Fibroblast of the aortic adventitia (primary cell): ENCODE data around the gene SF3B3. TPM values are rescaled to one million over a fixed set of nuclear protein-coding genes. Genes with fewer than 3 reads are reported as not detected.
A peak's percentile ranks its signal among the peaks of the same experiment; 100 is the strongest.

Source experiments
- DNase-seq: peaks from one replicate; pipeline ENCODE4 v3.0.0-alpha.2; 2010; ENCODE audit warnings: low read depth
- H3K4me3 ChIP-seq: 2 replicates; pipeline ENCODE4 v1.5.1; 2011; ENCODE audit warnings: low read depth, mild to moderate bottlenecking, control low read depth, low read length, moderate library complexity
- CTCF ChIP-seq: IDR thresholded peaks from 2 replicates; pipeline ENCODE4 v1.5.1; 2011; ENCODE audit warnings: mild to moderate bottlenecking, low read length, control low read depth, inconsistent platforms; ENCODE audit not compliant: insufficient read depth
- total RNA-seq: library from RNA; depleted of rRNA; stranded (reverse); fragments of >200 nt; gene quantifications from 2 replicates; pipeline ENCODE4 v1.2.3, GENCODE V29; 2012; ENCODE audit warnings: low replicate concordance

Gene SF3B3
- total RNA-seq, 1 donor, result 184 TPM

DNA sequence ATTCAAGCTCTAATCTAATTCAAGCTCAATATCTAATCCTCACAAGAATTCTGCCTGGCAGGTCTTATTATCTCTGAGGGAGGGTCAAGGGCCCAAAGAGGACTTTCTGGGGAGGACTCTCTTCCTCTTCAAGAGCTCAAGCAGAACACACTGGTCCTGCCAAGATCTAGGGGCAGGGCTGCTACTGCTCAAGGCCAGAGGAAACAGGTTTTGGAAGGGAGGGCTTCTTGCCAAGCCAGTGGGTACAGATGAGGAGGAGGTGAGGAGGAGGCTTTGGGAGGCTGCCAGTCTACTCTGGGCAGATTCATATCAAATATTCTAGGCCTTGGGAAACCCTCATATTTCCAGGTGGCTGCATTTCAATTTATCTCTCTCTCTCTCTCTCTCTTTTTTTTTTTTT, 71.0 kb downstream of the SF3B3 start:
- DNase-seq, result peak; percentile 61
- no peak overlapping the region for H3K4me3 ChIP-seq
- no peak for TF ChIP-seq CTCF

GRCh38 chr16:70597135-70597835, 73.7 kb downstream of the SF3B3 start:
- no peak for DNase-seq
- no peak overlapping the region for H3K4me3 ChIP-seq
- TF ChIP-seq CTCF, result no peak

DNA sequence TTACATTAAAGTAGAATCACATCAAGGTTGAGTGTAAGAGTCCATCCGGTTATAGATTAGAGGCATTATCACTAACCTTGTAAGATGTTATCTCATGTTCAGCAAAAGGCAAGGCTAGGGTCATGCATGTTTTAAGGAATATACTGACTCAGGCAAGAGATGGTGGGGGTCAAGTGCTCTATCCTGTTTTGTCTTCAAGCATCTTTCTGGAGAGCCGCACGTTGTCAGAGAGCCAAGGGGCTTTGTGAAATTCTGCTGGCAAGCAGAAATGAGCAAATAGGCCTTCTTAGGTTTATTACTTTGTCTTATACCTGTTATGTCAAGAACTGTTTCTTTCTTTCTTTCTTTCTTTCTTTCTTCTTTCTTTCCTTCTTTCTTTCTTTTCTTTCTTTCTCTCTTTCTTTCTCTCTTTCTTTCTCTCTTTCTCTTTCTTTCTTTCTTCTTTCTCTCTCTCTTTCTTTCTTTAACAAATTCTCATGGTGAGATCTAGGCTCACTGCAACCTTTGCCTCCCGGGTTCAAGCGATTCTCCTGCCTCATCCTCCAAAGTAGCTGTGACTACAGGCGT, 75.4 kb downstream of the SF3B3 start:
- DNase-seq, result no peak
- no peak for TF ChIP-seq CTCF
- H3K4me3 ChIP-seq, result no peak overlapping the region

DNA sequence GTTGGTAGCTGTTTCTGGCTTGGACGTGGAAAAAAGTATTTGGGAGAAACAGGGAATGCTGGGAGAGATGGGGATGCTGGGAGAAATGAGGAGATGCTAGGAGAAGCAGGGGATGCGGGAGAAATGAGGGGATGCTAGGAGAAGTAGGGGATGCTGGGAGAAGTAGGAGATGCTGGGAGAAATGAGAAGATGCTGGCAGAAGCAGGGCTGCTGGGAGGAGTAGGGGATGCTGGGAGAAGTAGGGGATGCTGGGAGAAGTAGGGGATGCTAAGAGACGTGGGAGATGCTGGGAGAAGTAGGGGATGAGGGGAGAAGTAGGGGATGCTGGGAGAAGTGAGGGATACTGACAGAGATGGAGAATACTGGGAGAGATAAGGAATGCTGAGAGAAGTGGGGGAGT, 77.1 kb downstream of the SF3B3 start:
- no peak overlapping the region for H3K4me3 ChIP-seq
- no peak for DNase-seq
- TF ChIP-seq CTCF, result no peak

DNA sequence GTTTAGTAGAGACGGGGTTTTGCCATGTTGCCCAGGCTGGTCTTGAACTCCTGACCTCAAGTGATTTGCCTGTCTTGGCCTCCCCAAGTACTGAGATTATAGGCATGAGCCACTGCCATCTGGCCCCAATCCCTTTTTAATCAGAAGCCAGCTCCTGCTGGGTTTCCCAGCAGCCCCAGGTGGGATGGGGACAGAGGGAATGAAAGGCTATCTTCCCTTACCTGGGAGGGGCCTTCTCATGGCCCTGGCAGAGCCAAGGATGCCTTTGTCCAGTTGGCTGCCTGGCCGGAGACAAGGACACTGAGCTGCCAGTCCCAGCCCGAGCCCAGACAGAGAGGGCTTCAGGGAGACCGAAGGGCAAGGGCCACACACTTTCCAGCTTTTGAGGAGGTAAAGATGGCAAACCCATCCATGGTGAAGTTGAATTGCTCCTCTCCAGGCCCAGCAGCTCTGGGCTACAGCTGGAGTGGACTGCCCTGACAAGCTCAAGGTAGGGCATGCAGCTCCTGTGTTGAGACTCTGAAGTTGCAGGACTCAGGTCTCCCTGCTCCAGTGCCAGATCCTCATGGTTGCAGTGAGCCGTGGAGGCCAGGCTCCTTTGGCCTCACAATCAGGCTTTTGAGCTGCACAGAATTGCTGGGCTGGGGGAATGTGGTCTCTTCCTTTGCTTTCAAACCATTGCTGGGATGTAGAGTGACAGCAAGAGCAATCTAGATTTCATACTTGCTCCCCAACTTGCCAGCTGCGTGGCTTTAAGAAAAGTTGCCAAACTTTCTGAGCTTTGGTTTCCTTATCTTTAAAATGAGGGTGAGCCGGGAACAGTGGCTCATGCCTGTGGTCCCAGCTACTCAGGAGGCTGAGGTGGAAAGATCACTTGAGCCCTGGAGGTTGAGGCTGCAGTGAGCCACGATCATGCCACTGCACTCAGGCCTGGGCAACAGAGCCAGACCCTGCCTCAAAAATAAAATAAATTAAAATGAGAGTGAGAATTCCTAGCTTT, 78.3 kb downstream of the SF3B3 start:
- TF ChIP-seq CTCF, result no peak
- peak; percentile 78 for DNase-seq
- H3K4me3 ChIP-seq, result no peak overlapping the region

- DNase-seq, result no peak
- TF ChIP-seq CTCF, result no peak
- H3K4me3 ChIP-seq, result no peak overlapping the region
Measured at GRCh38 chr16:70602831-70603230, 79.2 kb downstream of the SF3B3 start.
